Activated T-cell treated with anti-CD3 and anti-CD28 coated beads for 24 hours (primary cell): ENCODE results near the gene MAGEA8.
"Not testable (repeated sequence)": the region's sequence is repeated elsewhere in the genome, so short reads cannot be mapped to it uniquely, and the experiment has no call there.

Experiments used
- DNase-seq: peaks from one replicate; pipeline ENCODE4 v3.0.0-alpha.2; 2020; ENCODE audit warnings: low read depth

The MAGEA8 gene

GRCh38 chrX:149903889-149904748 lies 23.1 kb downstream of the MAGEA8 start:
- no peak for DNase-seq

- DNase-seq, result no peak
Observed at GRCh38 chrX:149908308-149908707, 27.3 kb downstream of the MAGEA8 start.

- no peak for DNase-seq
Observed at GRCh38 chrX:149908727-149909126, 27.7 kb downstream of the MAGEA8 start.

GRCh38 chrX:149909324-149910177 lies 28.6 kb downstream of the MAGEA8 start:
- no peak for DNase-seq

GRCh38 chrX:149910178-149910695 lies 29.3 kb downstream of the MAGEA8 start:
- no peak for DNase-seq

GRCh38 chrX:149916745-149917392 lies 35.9 kb downstream of the MAGEA8 start:
- DNase-seq, result no peak

GRCh38 chrX:149923836-149924235 lies 42.9 kb downstream of the MAGEA8 start:
- DNase-seq, result not testable (repeated sequence)

GRCh38 chrX:149924434-149924833 lies 43.5 kb downstream of the MAGEA8 start:
- not testable (repeated sequence) for DNase-seq

GRCh38 chrX:149927245-149927963 lies 46.4 kb downstream of the MAGEA8 start:
- DNase-seq, result not testable (repeated sequence)

- not testable (repeated sequence) for DNase-seq
Observed at GRCh38 chrX:149927964-149928258, 46.9 kb downstream of the MAGEA8 start.

GRCh38 chrX:149928635-149929034 lies 47.7 kb downstream of the MAGEA8 start:
- DNase-seq, result not testable (repeated sequence)

- DNase-seq, result not testable (repeated sequence)
Observed at GRCh38 chrX:149929400-149929799, 48.4 kb downstream of the MAGEA8 start, which contains the start of gene HSFX4. HSFX4 (plus strand) TSS chrX:149929573; CDS start chrX:149929645, 72 bp downstream.

- DNase-seq, result not testable (repeated sequence)
Observed at GRCh38 chrX:149931355-149931754, 50.4 kb downstream of the MAGEA8 start.

GRCh38 chrX:149932150-149932549 lies 51.2 kb downstream of the MAGEA8 start:
- not testable (repeated sequence) for DNase-seq

GRCh38 chrX:149932970-149933369 lies 52.0 kb downstream of the MAGEA8 start:
- not testable (repeated sequence) for DNase-seq

- not testable (repeated sequence) for DNase-seq
Observed at GRCh38 chrX:149933547-149933946, 52.6 kb downstream of the MAGEA8 start.
